H9 (cell line): ENCODE data around the gene FBP2. TPM values are rescaled to one million over a fixed set of nuclear protein-coding genes. Genes with fewer than 3 reads are reported as not detected.

Source experiments
- DNase-seq: peaks from one replicate; pipeline ENCODE4 v3.0.0-alpha.2; 2017
- H2AFZ ChIP-seq: one replicate; pipeline ENCODE4 v1.6.1; 2013; ENCODE audit warnings: mild to moderate bottlenecking, low read length, control low read depth, moderate library complexity
- H2AK5ac ChIP-seq: 2 replicates; pipeline ENCODE4 v1.6.1; 2013; ENCODE audit warnings: low read length, control low read depth, mixed read lengths; ENCODE audit not compliant: insufficient read length
- H2BK120ac ChIP-seq: one replicate; pipeline ENCODE4 v1.6.1; 2013; ENCODE audit warnings: low read depth, mild to moderate bottlenecking, low read length, control low read depth, inconsistent platforms; ENCODE audit not compliant: poor library complexity, severe bottlenecking
- H2BK12ac ChIP-seq: 2 replicates; pipeline ENCODE4 v1.6.1; 2013; ENCODE audit warnings: low read length, control low read depth, mixed read lengths, low read depth; ENCODE audit not compliant: insufficient read length
- H2BK15ac ChIP-seq: 2 replicates; pipeline ENCODE4 v1.6.1; 2013; ENCODE audit warnings: low read depth, low read length, control low read depth
- H2BK20ac ChIP-seq: one replicate; pipeline ENCODE4 v1.6.1; 2013; ENCODE audit warnings: low read depth, mild to moderate bottlenecking, low read length, control low read depth, inconsistent platforms; ENCODE audit not compliant: poor library complexity, severe bottlenecking
- H2BK5ac ChIP-seq: 2 replicates; pipeline ENCODE4 v1.6.1; 2013; ENCODE audit warnings: low read length, control low read depth, mixed read lengths; ENCODE audit not compliant: insufficient read length
- H3K14ac ChIP-seq: 2 replicates; pipeline ENCODE4 v1.6.1; 2013; ENCODE audit warnings: low read length, control low read depth; ENCODE audit not compliant: insufficient read depth
- H3K18ac ChIP-seq: 2 replicates; pipeline ENCODE4 v1.6.1; 2013; ENCODE audit warnings: low read depth, mild to moderate bottlenecking, mixed read lengths, low read length, control low read depth; ENCODE audit not compliant: insufficient read length
- H3K23ac ChIP-seq: 2 replicates; pipeline ENCODE4 v1.6.1; 2013; ENCODE audit warnings: low read length, control low read depth, mixed read lengths, low read depth; ENCODE audit not compliant: insufficient read length
- H3K23me2 ChIP-seq: 2 replicates; pipeline ENCODE4 v1.6.1; 2013; ENCODE audit warnings: low read depth, mild to moderate bottlenecking, mixed read lengths, low read length, control low read depth; ENCODE audit not compliant: insufficient read length, poor library complexity, severe bottlenecking
- H3K27ac ChIP-seq: 2 replicates; pipeline ENCODE4 v1.5.1; 2013; ENCODE audit warnings: low read length, control low read depth, mixed read lengths, low read depth; ENCODE audit not compliant: insufficient read length
- H3K27me3 ChIP-seq: 2 replicates; pipeline ENCODE4 v1.6.1; 2013; ENCODE audit warnings: low read length, control low read depth, inconsistent platforms; ENCODE audit not compliant: insufficient read depth
- H3K4ac ChIP-seq: 2 replicates; pipeline ENCODE4 v1.6.1; 2013; ENCODE audit warnings: low read depth, mild to moderate bottlenecking, control low read depth, inconsistent platforms, low read length, moderate library complexity
- H3K4me1 ChIP-seq: 2 replicates; pipeline ENCODE4 v1.6.1; 2013; ENCODE audit warnings: low read length, control low read depth, inconsistent platforms; ENCODE audit not compliant: insufficient read depth
- H3K4me2 ChIP-seq: 2 replicates; pipeline ENCODE4 v1.6.1; 2013; ENCODE audit warnings: low read length, control low read depth, mixed read lengths; ENCODE audit not compliant: insufficient read length, insufficient read depth
- H3K56ac ChIP-seq: 2 replicates; pipeline ENCODE4 v1.6.1; 2013; ENCODE audit warnings: low read depth, mild to moderate bottlenecking, mixed read lengths, low read length, control low read depth; ENCODE audit not compliant: insufficient read length
- H3K79me1 ChIP-seq: 2 replicates; pipeline ENCODE4 v1.6.1; 2013; ENCODE audit warnings: low read depth, mild to moderate bottlenecking, moderate library complexity, low read length, control low read depth, inconsistent platforms; ENCODE audit not compliant: insufficient read depth, poor library complexity, severe bottlenecking
- H3K79me2 ChIP-seq: 2 replicates; pipeline ENCODE4 v1.6.1; 2013; ENCODE audit warnings: low read length, control low read depth, inconsistent platforms; ENCODE audit not compliant: insufficient read depth
- H3K9ac ChIP-seq: 2 replicates; pipeline ENCODE4 v1.6.1; 2013; ENCODE audit warnings: low read length, control low read depth, mixed read lengths; ENCODE audit not compliant: insufficient read length; ENCODE audit errors: extremely low read depth
- H3K9me3 ChIP-seq: one replicate; pipeline ENCODE4 v1.6.1; 2013; ENCODE audit warnings: low read depth, low read length, inconsistent platforms; ENCODE audit not compliant: control insufficient read depth
- H3T11ph ChIP-seq: one replicate; pipeline ENCODE4 v1.6.1; 2013; ENCODE audit warnings: mild to moderate bottlenecking, low read length, control low read depth, inconsistent platforms
- H4K20me1 ChIP-seq: one replicate; pipeline ENCODE4 v1.6.1; 2013; ENCODE audit not compliant: control insufficient read depth, insufficient read length, insufficient read depth
- H4K5ac ChIP-seq: 2 replicates; pipeline ENCODE4 v1.6.1; 2013; ENCODE audit warnings: low read depth, mild to moderate bottlenecking, mixed read lengths, low read length, control low read depth; ENCODE audit not compliant: insufficient read length
- H4K8ac ChIP-seq: replicated peaks from 2 replicates; pipeline ENCODE4 v1.6.1; 2013; ENCODE audit warnings: low read length, control low read depth, mixed read lengths, low read depth; ENCODE audit not compliant: insufficient read length
- H4K91ac ChIP-seq: 2 replicates; pipeline ENCODE4 v1.6.1; 2013; ENCODE audit warnings: low read depth, mild to moderate bottlenecking, moderate library complexity, mixed read lengths, low read length, control low read depth; ENCODE audit not compliant: insufficient read length
- H3K27ac Mint-ChIP-seq, 3 experiments: 2 replicates in 2 of 3; 3 replicates in 1 of 3; pipeline ENCODE4 v1.8.0; 2020 to 2021; ENCODE audit warnings: mixed read lengths in 3 of 3, mild to moderate bottlenecking in 1 of 3, moderate library complexity in 1 of 3
- H3K27me3 Mint-ChIP-seq: 2 replicates; pipeline ENCODE4 v1.8.0; 2021; ENCODE audit warnings: low read depth, mild to moderate bottlenecking, moderate library complexity, mixed read lengths
- H3K36me3 Mint-ChIP-seq, 3 experiments: 2 replicates in 2 of 3; 3 replicates in 1 of 3; pipeline ENCODE4 v1.8.0; 2020 to 2021; ENCODE audit warnings: low read depth in 3 of 3, mixed read lengths in 3 of 3; ENCODE audit not compliant: insufficient read depth in 1 of 3
- H3K4me1 Mint-ChIP-seq, 2 experiments: 2 replicates each; pipeline ENCODE4 v1.8.0; 2020; ENCODE audit warnings: mixed read lengths in 2 of 2
- H3K4me3 Mint-ChIP-seq, 2 experiments: 2 replicates in 1 of 2; 3 replicates in 1 of 2; pipeline ENCODE4 v1.8.0; 2020 to 2021; ENCODE audit warnings: mild to moderate bottlenecking in 2 of 2, mixed read lengths in 2 of 2, moderate library complexity in 1 of 2
- H3K9me3 Mint-ChIP-seq, 2 experiments: 2 replicates in 1 of 2; 3 replicates in 1 of 2; pipeline ENCODE4 v1.8.0; 2020; ENCODE audit warnings: mild to moderate bottlenecking in 2 of 2, mixed read lengths in 2 of 2, moderate library complexity in 1 of 2
- CTCF ChIP-seq: fragments of 200-600 bp; sonication (generic); conservative IDR thresholded peaks from 3 replicates; pipeline ENCODE4 v1.8.0; 2021; ENCODE audit warnings: antibody characterized with exemption, mild to moderate bottlenecking
- WGBS: extraction: QIAGEN DNeasy Blood & Tissue Kit; methylation state at CpG from one replicate; pipeline ENCODE4 v1.1.7; 2013; ENCODE audit warnings: missing lambda C conversion rate, low lambda C conversion rate, mixed read lengths; ENCODE audit not compliant: insufficient read length; ENCODE audit errors: extremely low coverage; 5-methylcytosine and 5-hydroxymethylcytosine counted together
- total RNA-seq: library from RNA; stranded (reverse); gene quantifications from 2 replicates; pipeline ENCODE4 v1.2.1, GENCODE V29; 2021

Gene FBP2
- total RNA-seq, 1 experiment from 2014 or later, result not detected

- Histone ChIP-seq H2AK5ac (no peak overlapping the region), H4K5ac (no peak overlapping the region), H3K4me2 (no peak overlapping the region), H3K23me2 (no peaks in the 10 kb centered on the region), H3T11ph (no peak overlapping the region), H3K79me2 (no peaks in the 10 kb centered on the region), H3K27ac (no peak overlapping the region), H4K91ac (no peak overlapping the region), H2BK5ac (no peak overlapping the region), H4K8ac (no peak overlapping the region), H3K4me1 (no peaks in the 10 kb centered on the region), H3K56ac (no peak overlapping the region), H3K23ac (no peak overlapping the region), H3K79me1 (no peaks in the 10 kb centered on the region), H3K27me3 (no peaks in the 10 kb centered on the region), H2BK15ac (no peak overlapping the region), H2BK20ac (no peak overlapping the region), H2BK120ac (no peak overlapping the region), H3K18ac (no peak overlapping the region), H3K9me3 (no peaks in the 10 kb centered on the region), H4K20me1 (no peaks in the 10 kb centered on the region), H3K4ac (no peak overlapping the region), H3K14ac (no peak overlapping the region), H2BK12ac (no peak overlapping the region), H3K9ac (no peak overlapping the region), H2AFZ (no peak overlapping the region)
- no peak for DNase-seq
- H3K4me1 Mint-ChIP-seq, result peaks cover 4 to 6% of the 10 kb centered on the region in 2 experiments; a peak in 2 of 4 replicates
- H3K4me3 Mint-ChIP-seq, result no peak overlapping the region
- no CpG with 5 or more reads among the region's 4 CpGs for WGBS
- no peaks in the 10 kb centered on the region; a peak in 2 of 7 replicates for H3K36me3 Mint-ChIP-seq
- H3K27ac Mint-ChIP-seq, result no peak overlapping the region
- no peaks in the 10 kb centered on the region for H3K9me3 Mint-ChIP-seq
- H3K27me3 Mint-ChIP-seq, result peaks cover 16% of the 10 kb centered on the region
- TF ChIP-seq CTCF, result no peak
These were observed 7.3 kb downstream of the FBP2 start for GRCh38 chr9:94586316-94586715.
